Lower lobe of right lung (tissue), 2 donors: ENCODE results near the gene ATRNL1. TPM values are rescaled to one million over a fixed set of nuclear protein-coding genes. Genes with fewer than 3 reads are reported as not detected.

ENCODE experiments used
- ATAC-seq, 2 donors: fragments of 200-7000 bp; cut with Tn5 transposase; one replicate each; pipeline ENCODE4 v1.9.1; 2020 to 2022; ENCODE audit warnings: mild to moderate bottlenecking in 2 of 2, moderate library complexity in 2 of 2
- DNase-seq: peaks from one replicate; pipeline ENCODE4 v3.0.0-alpha.2; 2020
- H3K27ac ChIP-seq: fragments of 200-600 bp; one replicate; pipeline ENCODE4 v1.8.0; 2022
- H3K27me3 ChIP-seq: fragments of 200-600 bp; one replicate; pipeline ENCODE4 v1.8.0; 2022; ENCODE audit warnings: low read depth
- H3K36me3 ChIP-seq: fragments of 200-600 bp; one replicate; pipeline ENCODE4 v1.8.0; 2022; ENCODE audit warnings: mild to moderate bottlenecking
- H3K4me1 ChIP-seq: fragments of 200-600 bp; one replicate; pipeline ENCODE4 v1.8.0; 2022
- H3K4me3 ChIP-seq: fragments of 200-600 bp; one replicate; pipeline ENCODE4 v1.8.0; 2022; ENCODE audit warnings: mild to moderate bottlenecking
- H3K9me3 ChIP-seq: fragments of 200-600 bp; one replicate; pipeline ENCODE4 v1.8.0; 2022
- CTCF ChIP-seq: fragments of 200-600 bp; IDR thresholded peaks from one replicate; pipeline ENCODE4 v1.8.0; 2022; ENCODE audit warnings: antibody characterized with exemption, mild to moderate bottlenecking
- intact Hi-C: fragments of 100-400 bp; cut with DNase I; formaldehyde crosslinking; loops from one replicate; pipeline ENCODE4 v1.11.0; 2022
- total RNA-seq: library from RNA; stranded (reverse); fragmentation: NEBNext Ultra II Directional; extraction: Animal tissue kit (Norgen Biotek cat#: 25700); gene quantifications from one replicate; pipeline ENCODE4 v1.2.1, GENCODE V29; 2021
- donor health status: DM: no; HTN: yes; CAD: no; lungs with severe emphysema.

The ATRNL1 gene
- total RNA-seq, 1 donor from 2014 or later, result 0.92 TPM

DNA sequence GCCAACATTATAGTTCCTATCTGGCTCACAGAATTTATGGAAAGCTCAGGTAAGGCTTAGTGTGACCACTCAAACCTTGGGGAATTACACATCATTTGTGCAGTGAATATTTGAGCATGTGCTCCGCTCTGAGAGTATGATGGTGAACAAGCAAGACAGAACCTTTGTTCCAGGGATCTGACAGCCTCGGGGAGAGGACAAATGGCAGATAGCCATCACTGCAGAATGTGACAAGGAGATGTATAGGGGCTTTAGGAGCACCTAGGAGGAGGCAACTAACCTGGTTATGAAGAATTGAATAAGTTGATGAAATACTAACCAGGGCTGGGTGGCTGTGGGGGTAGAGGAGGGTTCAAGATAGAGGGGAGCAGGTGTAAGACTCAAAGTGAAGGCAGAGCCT, 889.4 kb downstream of the ATRNL1 start:
- no peaks in the 10 kb centered on the region for H3K9me3 ChIP-seq
- H3K4me1 ChIP-seq, result no peaks in the 10 kb centered on the region
- no peak overlapping the region for H3K4me3 ChIP-seq
- no peaks in the 10 kb centered on the region for H3K27me3 ChIP-seq
- H3K36me3 ChIP-seq, result no peaks in the 10 kb centered on the region
- DNase-seq, result no peak
- no peak for TF ChIP-seq CTCF
- no peak overlapping the region for H3K27ac ChIP-seq
- no peak for ATAC-seq
- intact Hi-C loops, result no loop called here

DNA sequence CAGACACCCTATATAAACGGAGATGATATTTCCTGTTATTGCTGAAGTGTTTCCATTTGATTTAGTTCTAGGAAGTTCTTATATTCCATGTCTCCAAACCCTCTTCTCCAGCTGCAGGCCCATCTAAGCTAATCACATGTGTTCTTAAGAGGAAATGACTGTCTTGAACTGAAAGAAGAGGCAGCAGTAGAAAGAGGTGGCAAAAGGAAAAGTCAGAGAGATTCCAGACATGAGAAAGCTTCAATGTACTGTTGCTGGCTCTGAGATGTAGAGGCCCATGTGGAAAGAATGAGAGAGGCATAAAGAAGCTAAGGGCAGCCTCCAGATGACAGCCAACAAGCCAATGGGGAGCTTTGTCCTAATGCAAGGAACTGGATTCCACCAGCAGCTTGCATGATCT, 892.6 kb downstream of the ATRNL1 start:
- intact Hi-C loops, result no loop called here
- H3K27ac ChIP-seq, result no peak overlapping the region
- no peaks in the 10 kb centered on the region for H3K36me3 ChIP-seq
- no peaks in the 10 kb centered on the region for H3K4me1 ChIP-seq
- no peaks in the 10 kb centered on the region for H3K9me3 ChIP-seq
- DNase-seq (no peak), ATAC-seq (no peak)
- no peak for TF ChIP-seq CTCF
- H3K27me3 ChIP-seq, result no peaks in the 10 kb centered on the region
- H3K4me3 ChIP-seq, result no peak overlapping the region

GRCh38 chr10:115988380-115988779, 895.2 kb downstream of the ATRNL1 start:
- intact Hi-C loops, result no loop called here
- H3K4me1 ChIP-seq, result no peaks in the 10 kb centered on the region
- ATAC-seq, result no peak
- H3K4me3 ChIP-seq, result no peak overlapping the region
- no peaks in the 10 kb centered on the region for H3K36me3 ChIP-seq
- no peak for DNase-seq
- no peak overlapping the region for H3K27ac ChIP-seq
- no peaks in the 10 kb centered on the region for H3K9me3 ChIP-seq
- TF ChIP-seq CTCF, result no peak
- H3K27me3 ChIP-seq, result no peaks in the 10 kb centered on the region

GRCh38 chr10:115989621-115990020, 896.5 kb downstream of the ATRNL1 start:
- DNase-seq, result no peak
- Histone ChIP-seq H3K9me3 (no peaks in the 10 kb centered on the region), H3K27me3 (no peaks in the 10 kb centered on the region), H3K4me3 (no peak overlapping the region), H3K4me1 (no peaks in the 10 kb centered on the region), H3K27ac (no peak overlapping the region), H3K36me3 (no peaks in the 10 kb centered on the region)
- no peak for TF ChIP-seq CTCF
- intact Hi-C loops, result no loop called here
- no peak for ATAC-seq

DNA sequence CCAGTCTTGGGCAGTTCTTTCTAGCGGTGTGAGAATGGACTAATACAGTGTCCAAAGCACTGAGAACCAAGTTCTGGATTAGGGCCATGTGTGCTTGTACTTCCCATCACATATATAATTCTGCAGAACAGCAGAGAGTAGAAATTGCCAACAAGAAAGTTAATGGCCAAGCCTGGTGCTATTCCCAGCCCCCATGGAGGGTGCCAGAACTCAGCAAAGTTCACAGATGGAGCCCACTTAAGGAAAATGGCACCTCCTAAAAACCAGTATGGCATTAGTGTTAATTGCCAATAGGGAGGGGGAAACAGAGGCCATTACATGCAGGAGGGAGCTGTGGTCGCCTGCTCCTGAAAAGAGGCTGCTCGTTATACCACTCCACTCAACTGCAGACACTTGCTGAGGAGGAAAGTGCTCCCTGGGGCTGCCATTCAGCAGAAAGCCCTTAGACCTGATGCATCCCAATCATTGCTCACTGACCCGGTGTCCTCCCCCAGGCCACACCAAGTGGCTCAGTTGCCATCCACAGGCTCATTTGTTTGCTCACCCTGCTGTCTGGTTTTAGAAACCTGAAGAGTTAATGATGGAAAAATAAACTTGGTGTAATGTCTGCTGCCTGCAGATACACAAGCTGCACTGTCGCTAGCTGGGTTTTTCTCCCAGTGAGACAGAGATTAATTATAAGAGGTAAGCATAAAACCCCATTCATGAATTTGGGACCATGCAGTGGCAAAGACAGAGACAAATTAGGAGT, 899.2 kb downstream of the ATRNL1 start:
- no peak for TF ChIP-seq CTCF
- intact Hi-C loops, result no loop called here
- Histone ChIP-seq H3K4me1 (no peaks in the 10 kb centered on the region), H3K36me3 (no peaks in the 10 kb centered on the region), H3K27ac (no peak overlapping the region), H3K9me3 (no peaks in the 10 kb centered on the region), H3K27me3 (no peaks in the 10 kb centered on the region), H3K4me3 (no peak overlapping the region)
- no peak for ATAC-seq
- DNase-seq, result no peak
